VCaP (cell line): ENCODE data around the gene SLCO3A1.
"Not testable (repeated sequence)": the region's sequence is repeated elsewhere in the genome, so short reads cannot be mapped to it uniquely, and the experiment has no call there.

Experiments used
- H3K27ac ChIP-seq: fragments of 450-650 bp; 2 replicates; pipeline ENCODE4 v1.5.1; 2017
- CTCF ChIP-seq: fragments of 450-650 bp; conservative IDR thresholded peaks from 2 replicates; pipeline ENCODE4 v1.5.1; 2017; ENCODE audit warnings: mild to moderate bottlenecking, moderate library complexity

SLCO3A1 gene

GRCh38 chr15:92048739-92049138 is 195.2 kb downstream of the SLCO3A1 start:
- H3K27ac ChIP-seq = no peak overlapping the region
- no peak for TF ChIP-seq CTCF

GRCh38 chr15:92049290-92049989 is 195.9 kb downstream of the SLCO3A1 start:
- no peak overlapping the region for H3K27ac ChIP-seq
- TF ChIP-seq CTCF = no peak

GRCh38 chr15:92050220-92050898 is 196.9 kb downstream of the SLCO3A1 start:
- no peak for TF ChIP-seq CTCF
- H3K27ac ChIP-seq = no peak overlapping the region

- H3K27ac ChIP-seq = no peak overlapping the region
- TF ChIP-seq CTCF = no peak
Observed at GRCh38 chr15:92051716-92052115, 198.2 kb downstream of the SLCO3A1 start.

GRCh38 chr15:92053753-92054316 is 200.3 kb downstream of the SLCO3A1 start:
- no peak overlapping the region for H3K27ac ChIP-seq
- peak; percentile 71 for TF ChIP-seq CTCF

- no peak overlapping the region for H3K27ac ChIP-seq
- TF ChIP-seq CTCF = no peak
Observed at GRCh38 chr15:92056875-92057274, 203.4 kb downstream of the SLCO3A1 start.

GRCh38 chr15:92059036-92059970 is 205.8 kb downstream of the SLCO3A1 start:
- no peak overlapping the region for H3K27ac ChIP-seq
- TF ChIP-seq CTCF = no peak

GRCh38 chr15:92059971-92060311 is 206.4 kb downstream of the SLCO3A1 start:
- not testable (repeated sequence) for H3K27ac ChIP-seq
